Upper lobe of right lung (tissue), 1 donor: ENCODE results near the gene ZFHX2. TPM values are rescaled to one million over a fixed set of nuclear protein-coding genes. Genes with fewer than 3 reads are reported as not detected.
"Not testable (repeated sequence)": the region's sequence is repeated elsewhere in the genome, so short reads cannot be mapped to it uniquely, and the experiment has no call there.

Experiments
- ATAC-seq: fragments of 200-7000 bp; cut with Tn5 transposase; one replicate; pipeline ENCODE4 v1.9.1; 2020; ENCODE audit warnings: mild to moderate bottlenecking, moderate library complexity
- DNase-seq: peaks from one replicate; pipeline ENCODE4 v3.0.0-alpha.2; 2020
- H3K27ac ChIP-seq: fragments of 200-600 bp; one replicate; pipeline ENCODE4 v1.8.0; 2022
- H3K27me3 ChIP-seq: fragments of 200-600 bp; one replicate; pipeline ENCODE4 v1.8.0; 2022; ENCODE audit warnings: mild to moderate bottlenecking
- H3K36me3 ChIP-seq: fragments of 200-600 bp; one replicate; pipeline ENCODE4 v1.8.0; 2022
- H3K4me1 ChIP-seq: fragments of 200-600 bp; one replicate; pipeline ENCODE4 v1.8.0; 2022
- H3K4me3 ChIP-seq: fragments of 200-600 bp; one replicate; pipeline ENCODE4 v1.8.0; 2022; ENCODE audit warnings: mild to moderate bottlenecking
- H3K9me3 ChIP-seq: fragments of 200-600 bp; one replicate; pipeline ENCODE4 v1.8.0; 2022
- CTCF ChIP-seq: fragments of 200-600 bp; IDR thresholded peaks from one replicate; pipeline ENCODE4 v1.8.0; 2022; ENCODE audit warnings: antibody characterized with exemption
- intact Hi-C: fragments of 100-400 bp; cut with DNase I; formaldehyde crosslinking; loops from one replicate; pipeline ENCODE4 v1.11.0; 2022
- long read RNA-seq: library from polyadenylated mRNA; unstranded; transcript quantifications from one replicate; pipeline ENCODE4 v2.0.0, GENCODE V29; 2021
- total RNA-seq: library from RNA; stranded (reverse); fragmentation: NEBNext Ultra II Directional; extraction: Animal tissue kit (Norgen Biotek cat#: 25700); gene quantifications from one replicate; pipeline ENCODE4 v1.2.1, GENCODE V29; 2021
- donor health status: DM: no; HTN: yes; CAD: no; lungs with severe emphysema.

ZFHX2 gene
- 2.3 TPM for total RNA-seq
- long read RNA-seq, partial matches to known transcripts, result 1 of 1 reads
- long read RNA-seq, other reads (novel, unspliced or antisense), result 0 of 1 reads

GRCh38 chr14:23551266-23552028 is at the start of gene ZFHX2:
Gene ZFHX2 (minus strand): TSS chr14:23551765. CDS start chr14:23535325, 16,440 bp downstream.
- Histone ChIP-seq H3K9me3 (no peaks in the 10 kb centered on the region), H3K27me3 (no peaks in the 10 kb centered on the region), H3K36me3 (no peaks in the 10 kb centered on the region), H3K4me3 (peak within 1 kb of the TSS; percentile 69), H3K27ac (peak within 1 kb of the TSS; percentile 7), H3K4me1 (peaks cover 11% of the 10 kb centered on the region)
- ATAC-seq, result peak; percentile 73
- TF ChIP-seq CTCF, result no peak
- intact Hi-C loops, result no loop called here
- peak; percentile 92 for DNase-seq

- no peak for TF ChIP-seq CTCF
- Histone ChIP-seq H3K36me3 (no peaks in the 10 kb centered on the region), H3K9me3 (no peaks in the 10 kb centered on the region), H3K27ac (no peak overlapping the region), H3K4me3 (no peak overlapping the region), H3K4me1 (no peaks in the 10 kb centered on the region), H3K27me3 (no peaks in the 10 kb centered on the region)
- DNase-seq (no peak), ATAC-seq (no peak)
- intact Hi-C loops, result no loop called here
These were observed 49.2 kb upstream of the ZFHX2 start for GRCh38 chr14:23600806-23601205.

GRCh38 chr14:23600322-23600707 is 48.8 kb upstream of the ZFHX2 start:
- intact Hi-C loops, result no loop called here
- ATAC-seq (no peak), DNase-seq (no peak)
- TF ChIP-seq CTCF, result no peak
- Histone ChIP-seq H3K9me3 (no peaks in the 10 kb centered on the region), H3K27ac (no peak overlapping the region), H3K36me3 (no peaks in the 10 kb centered on the region), H3K27me3 (no peaks in the 10 kb centered on the region), H3K4me1 (no peaks in the 10 kb centered on the region), H3K4me3 (no peak overlapping the region)

- H3K36me3 ChIP-seq, H3K27ac ChIP-seq, ATAC-seq, intact Hi-C loops, DNase-seq, H3K9me3 ChIP-seq, H3K27me3 ChIP-seq, H3K4me1 ChIP-seq, H3K4me3 ChIP-seq: not testable (repeated sequence)
These were observed 42.6 kb upstream of the ZFHX2 start for GRCh38 chr14:23594191-23594590.

- no peak overlapping the region for H3K27ac ChIP-seq
- peaks cover 5% of the 10 kb centered on the region for H3K4me1 ChIP-seq
- H3K27me3 ChIP-seq, result no peaks in the 10 kb centered on the region
- H3K4me3 ChIP-seq, result no peak overlapping the region
- no peaks in the 10 kb centered on the region for H3K9me3 ChIP-seq
- DNase-seq (no peak), ATAC-seq (no peak)
- no peaks in the 10 kb centered on the region for H3K36me3 ChIP-seq
- no peak for TF ChIP-seq CTCF
- intact Hi-C loops, result no loop called here
These were observed 38.6 kb upstream of the ZFHX2 start for GRCh38 chr14:23590198-23590597.

GRCh38 chr14:23589606-23590005 is 38.0 kb upstream of the ZFHX2 start:
- Histone ChIP-seq H3K4me3 (no peak overlapping the region), H3K36me3 (no peaks in the 10 kb centered on the region), H3K27me3 (no peaks in the 10 kb centered on the region), H3K27ac (no peak overlapping the region), H3K4me1 (peaks cover 5% of the 10 kb centered on the region), H3K9me3 (no peaks in the 10 kb centered on the region)
- ATAC-seq (no peak), DNase-seq (no peak)
- intact Hi-C loops, result no loop called here
- no peak for TF ChIP-seq CTCF
